Measurements from ENCODE around the gene TNNI3. TPM values are rescaled to one million over a fixed set of nuclear protein-coding genes. Genes with fewer than 3 reads are reported as not detected.

Gene TNNI3
- total RNA-seq, 2 experiments from 2014 or later = not detected

DNA sequence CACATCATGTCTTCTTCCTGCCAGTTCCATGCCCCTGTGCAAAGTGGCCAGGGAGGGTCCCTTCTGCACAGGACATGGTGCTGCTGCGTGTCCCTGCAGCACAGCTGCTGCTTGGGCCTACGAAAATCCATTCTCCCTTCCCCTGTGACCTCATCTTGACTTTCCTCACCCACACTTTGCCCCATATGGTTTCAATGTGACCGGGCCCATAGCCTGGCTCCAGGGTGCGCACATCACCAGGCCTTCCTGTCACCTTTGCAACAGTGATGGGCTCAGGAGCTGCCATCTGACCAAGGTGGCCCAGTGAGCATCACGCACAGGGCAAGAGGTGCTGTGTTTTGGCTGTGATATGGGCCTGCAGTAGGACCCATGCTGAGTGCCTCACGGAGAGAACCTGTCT is 50.9 kb downstream of the TNNI3 start:
- TF ChIP-seq, protein P1, sequence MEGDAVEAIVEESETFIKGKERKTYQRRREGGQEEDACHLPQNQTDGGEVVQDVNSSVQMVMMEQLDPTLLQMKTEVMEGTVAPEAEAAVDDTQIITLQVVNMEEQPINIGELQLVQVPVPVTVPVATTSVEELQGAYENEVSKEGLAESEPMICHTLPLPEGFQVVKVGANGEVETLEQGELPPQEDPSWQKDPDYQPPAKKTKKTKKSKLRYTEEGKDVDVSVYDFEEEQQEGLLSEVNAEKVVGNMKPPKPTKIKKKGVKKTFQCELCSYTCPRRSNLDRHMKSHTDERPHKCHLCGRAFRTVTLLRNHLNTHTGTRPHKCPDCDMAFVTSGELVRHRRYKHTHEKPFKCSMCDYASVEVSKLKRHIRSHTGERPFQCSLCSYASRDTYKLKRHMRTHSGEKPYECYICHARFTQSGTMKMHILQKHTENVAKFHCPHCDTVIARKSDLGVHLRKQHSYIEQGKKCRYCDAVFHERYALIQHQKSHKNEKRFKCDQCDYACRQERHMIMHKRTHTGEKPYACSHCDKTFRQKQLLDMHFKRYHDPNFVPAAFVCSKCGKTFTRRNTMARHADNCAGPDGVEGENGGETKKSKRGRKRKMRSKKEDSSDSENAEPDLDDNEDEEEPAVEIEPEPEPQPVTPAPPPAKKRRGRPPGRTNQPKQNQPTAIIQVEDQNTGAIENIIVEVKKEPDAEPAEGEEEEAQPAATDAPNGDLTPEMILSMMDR (IDR thresholded peaks at IDR 0.05) = no peak
- no peaks in the 10 kb centered on the region for H3K4me1 Mint-ChIP-seq (ENCODE audit: low read depth)
- DNase-seq = no peak
- Histone ChIP-seq H3K36me3 (ENCODE audit: insufficient read depth, low read length) (peaks cover 32% of the 10 kb centered on the region), H3K9me3 (ENCODE audit: control insufficient read depth in 1 of 2, insufficient read depth in 1 of 2, low read length in 2 of 2) (peaks cover 0 to 11% of the 10 kb centered on the region in 2 experiments), H3K4me1 (ENCODE audit: insufficient read depth, low read length) (no peaks in the 10 kb centered on the region), H3K4me3 (ENCODE audit: low read length) (no peak overlapping the region), H3K27ac (ENCODE audit: low read depth in 1 of 2, low read length in 2 of 2) (no peak overlapping the region), H3K27me3 (ENCODE audit: control insufficient read depth in 1 of 2, insufficient read depth in 2 of 2, low read length in 2 of 2) (no peaks in the 10 kb centered on the region)
- CTCF ChIA-PET = no interaction called here
- H3K27me3 Mint-ChIP-seq = no peaks in the 10 kb centered on the region
- peaks cover 64% of the 10 kb centered on the region for H3K36me3 Mint-ChIP-seq (ENCODE audit: low read depth)
- no peak for ATAC-seq (ENCODE audit: poor library complexity)
- H3K4me3 Mint-ChIP-seq = no peak overlapping the region
- POLR2A ChIA-PET = no interaction called here
- no peaks in the 10 kb centered on the region for H3K9me3 Mint-ChIP-seq
- no peak overlapping the region for H3K27ac Mint-ChIP-seq
- intact Hi-C loops (cut with DNase I, micrococcal nuclease) = no loop called here

DNA sequence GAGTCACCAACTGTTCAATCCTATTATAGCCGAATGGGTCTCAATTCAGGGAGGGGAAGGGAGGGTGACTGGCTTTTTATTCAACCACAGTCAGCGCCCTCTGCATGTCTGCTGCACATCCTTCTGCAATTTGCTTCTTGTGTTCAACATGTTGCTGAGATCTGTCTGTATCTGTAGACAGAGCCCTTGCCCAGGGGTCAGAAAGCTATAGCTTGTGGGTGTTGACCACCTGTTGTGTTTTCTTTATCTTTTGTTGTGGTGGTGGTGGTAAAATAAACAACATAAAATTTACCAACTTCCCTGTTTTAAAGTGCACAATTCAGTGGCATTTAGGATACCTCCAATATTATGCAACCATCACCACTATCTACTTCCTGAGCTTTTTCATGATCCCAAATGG is 52.3 kb downstream of the TNNI3 start:
- Mint-ChIP-seq H3K4me1 (ENCODE audit: low read depth) (no peaks in the 10 kb centered on the region), H3K9me3 (no peaks in the 10 kb centered on the region), H3K27me3 (no peaks in the 10 kb centered on the region), H3K36me3 (ENCODE audit: low read depth) (peaks cover 58% of the 10 kb centered on the region), H3K4me3 (no peak overlapping the region), H3K27ac (no peak overlapping the region)
- intact Hi-C loops (cut with DNase I, micrococcal nuclease) = no loop called here
- ATAC-seq (ENCODE audit: poor library complexity) (no peak), DNase-seq (no peak)
- H3K27ac ChIP-seq (ENCODE audit: low read depth in 1 of 2, low read length in 2 of 2) = no peak overlapping the region
- H3K9me3 ChIP-seq (ENCODE audit: control insufficient read depth in 1 of 2, insufficient read depth in 1 of 2, low read length in 2 of 2) = peaks cover 0 to 11% of the 10 kb centered on the region in 2 experiments
- ChIA-PET POLR2A (no interaction called here), CTCF (no interaction called here)
- H3K36me3 ChIP-seq (ENCODE audit: insufficient read depth, low read length) = peaks cover 38% of the 10 kb centered on the region
- no peaks in the 10 kb centered on the region for H3K4me1 ChIP-seq (ENCODE audit: insufficient read depth, low read length)
- H3K4me3 ChIP-seq (ENCODE audit: low read length) = no peak overlapping the region
- no peaks in the 10 kb centered on the region for H3K27me3 ChIP-seq (ENCODE audit: control insufficient read depth in 1 of 2, insufficient read depth in 2 of 2, low read length in 2 of 2)
- TF ChIP-seq, protein P1 (IDR thresholded peaks at IDR 0.05) = no peak

DNA sequence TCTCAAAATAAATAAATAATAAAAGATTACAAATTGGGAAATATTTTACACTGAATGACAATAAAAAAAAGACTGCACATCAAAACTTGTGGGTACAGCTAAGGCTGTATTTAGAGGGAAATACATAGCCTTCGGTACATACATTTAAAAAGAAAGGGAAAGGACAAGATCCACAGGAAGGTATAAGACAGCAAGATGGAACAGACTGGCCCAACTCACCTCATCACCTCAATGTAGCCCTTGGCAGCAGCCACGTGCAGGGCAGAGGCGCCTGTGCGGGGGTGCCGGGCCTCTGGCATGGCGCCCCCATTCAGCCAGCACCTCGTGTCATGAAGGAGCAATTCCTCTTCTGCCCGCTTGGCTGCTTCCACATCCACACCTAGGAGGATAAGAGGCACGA is 54.3 kb downstream of the TNNI3 start:
- intact Hi-C loops (cut with DNase I, micrococcal nuclease) = no loop called here
- no peaks in the 10 kb centered on the region for H3K4me1 Mint-ChIP-seq (ENCODE audit: low read depth)

More for the DNA sequence above, 54.3 kb downstream of the TNNI3 start:
- TF ChIP-seq, protein P1 (IDR thresholded peaks at IDR 0.05) = no peak
- H3K9me3 ChIP-seq (ENCODE audit: control insufficient read depth in 1 of 2, insufficient read depth in 1 of 2, low read length in 2 of 2) = peaks cover 0 to 11% of the 10 kb centered on the region in 2 experiments
- H3K4me3 ChIP-seq (ENCODE audit: low read length) = no peak overlapping the region
- H3K27ac Mint-ChIP-seq = no peak overlapping the region
- no peaks in the 10 kb centered on the region for H3K27me3 Mint-ChIP-seq
- H3K36me3 ChIP-seq (ENCODE audit: insufficient read depth, low read length) = peaks cover 38% of the 10 kb centered on the region
- ATAC-seq (ENCODE audit: poor library complexity) (no peak), DNase-seq (no peak)
- CTCF ChIA-PET = no interaction called here
- H3K4me3 Mint-ChIP-seq = no peak overlapping the region
- H3K27ac ChIP-seq (ENCODE audit: low read depth in 1 of 2, low read length in 2 of 2) = no peak overlapping the region
- H3K36me3 Mint-ChIP-seq (ENCODE audit: low read depth) = peaks cover 45% of the 10 kb centered on the region
- H3K9me3 Mint-ChIP-seq = no peaks in the 10 kb centered on the region
- POLR2A ChIA-PET = interaction anchor here (0.6 kb wide), 1 partner anchor 152 kb away, joined by 3 read pairs; no protein-coding TSS in a partner anchor
- H3K27me3 ChIP-seq (ENCODE audit: control insufficient read depth in 1 of 2, insufficient read depth in 2 of 2, low read length in 2 of 2) = no peaks in the 10 kb centered on the region
- H3K4me1 ChIP-seq (ENCODE audit: insufficient read depth, low read length) = no peaks in the 10 kb centered on the region

Small RNAs within 50 kb of the gene (microRNA-seq; reads per million reads assigned to microRNA genes)
- not detected for gene MIR7975 (ENCODE audit: borderline microRNAs expressed, borderline replicate concordance)

Other genes with a start within 250 kb of the TNNI3 start
- not detected for gene NLRP7, start 210.2 kb downstream of the TNNI3 start, total RNA-seq
- gene NLRP2, start 191.4 kb downstream of the TNNI3 start, total RNA-seq = 1 to 10 TPM; 6.5 to 8.1 TPM
- under 1 TPM; 0.38 to 0.47 TPM for gene GP6, start 119.5 kb downstream of the TNNI3 start, total RNA-seq
- 1 to 10 TPM; 7.4 to 8.8 TPM for gene RDH13, start 94.6 kb downstream of the TNNI3 start, total RNA-seq
- gene EPS8L1, start 81.9 kb downstream of the TNNI3 start, total RNA-seq = 1 to 10 TPM; 2.0 to 2.2 TPM
- gene PPP1R12C, start 40.1 kb downstream of the TNNI3 start, total RNA-seq = 100 to 1,000 TPM; 123 to 136 TPM
- not detected for gene TNNT1, start 8.5 kb downstream of the TNNI3 start, total RNA-seq
- not detected for gene DNAAF3, start 8.9 kb upstream of the TNNI3 start, total RNA-seq
- under 1 TPM; 0.41 to 0.56 TPM for gene SYT5, start 22.6 kb upstream of the TNNI3 start, total RNA-seq
- not detected for gene PTPRH, start 51.8 kb upstream of the TNNI3 start, total RNA-seq
- gene TMEM86B, start 71.0 kb upstream of the TNNI3 start, total RNA-seq = 10 to 100 TPM; 11.7 to 11.8 TPM
- gene PPP6R1, start 101.3 kb upstream of the TNNI3 start, total RNA-seq = 100 to 1,000 TPM; 172 to 182 TPM
- 10 to 100 TPM; 14.3 to 15.1 TPM for gene HSPBP1, start 122.4 kb upstream of the TNNI3 start, total RNA-seq
- gene BRSK1, start 126.3 kb upstream of the TNNI3 start, total RNA-seq = 1 to 10 TPM; 2.6 to 2.7 TPM
- not detected for gene TMEM150B, start 167.6 kb upstream of the TNNI3 start, total RNA-seq
- gene KMT5C, start 182.1 kb upstream of the TNNI3 start, total RNA-seq = 100 to 1,000 TPM; 113 to 115 TPM
- under 1 TPM in 1 of 2 experiments, not detected in 1; 0.28 TPM for gene COX6B2, start 197.0 kb upstream of the TNNI3 start, total RNA-seq
- under 1 TPM in 1 of 2 experiments, not detected in 1; 0.08 TPM for gene GARIN5B, start 205.5 kb upstream of the TNNI3 start, total RNA-seq
- under 1 TPM; 0.22 to 0.92 TPM for gene IL11, start 212.7 kb upstream of the TNNI3 start, total RNA-seq
- gene TMEM190, start 219.1 kb upstream of the TNNI3 start, total RNA-seq = not detected
- gene TMEM238, start 226.6 kb upstream of the TNNI3 start, total RNA-seq = 10 to 100 TPM; 14.2 to 14.3 TPM
- gene RPL28, start 228.2 kb upstream of the TNNI3 start, total RNA-seq = 1,000 to 10,000 TPM; 3,995 to 4,178 TPM